ENCODE results near the gene IL17RA.

- TF ChIP-seq CTCF (conservative IDR thresholded peaks at IDR 0.05; ENCODE audit: low read length) (no peak), EZH2phosphoT487 (IDR thresholded peaks at IDR 0.05; ENCODE audit: borderline replicate concordance) (no peak)
Measured at GRCh38 chr22:17130199-17130598, 45.4 kb downstream of the IL17RA start.
